Progenitor cell of endocrine pancreas (in vitro differentiated cells): ENCODE data around the gene GFRA1. TPM values are rescaled to one million over a fixed set of nuclear protein-coding genes. Genes with fewer than 3 reads are reported as not detected.

Source experiments
- DNase-seq: peaks from one replicate; pipeline ENCODE4 v3.0.0; 2021; ENCODE audit warnings: low spot score; ENCODE audit not compliant: unreplicated experiment
- H3K27ac Mint-ChIP-seq: 2 replicates; pipeline ENCODE4 v1.8.0; 2021; ENCODE audit warnings: mild to moderate bottlenecking, moderate library complexity, mixed read lengths
- H3K27me3 Mint-ChIP-seq: 2 replicates; pipeline ENCODE4 v1.8.0; 2021; ENCODE audit warnings: mixed read lengths
- H3K36me3 Mint-ChIP-seq: 2 replicates; pipeline ENCODE4 v1.8.0; 2022; ENCODE audit warnings: mixed read lengths; ENCODE audit not compliant: insufficient read depth
- H3K4me1 Mint-ChIP-seq: 2 replicates; pipeline ENCODE4 v1.8.0; 2021; ENCODE audit warnings: low read depth, mixed read lengths
- H3K4me3 Mint-ChIP-seq: 2 replicates; pipeline ENCODE4 v1.8.0; 2021; ENCODE audit warnings: low read depth, mild to moderate bottlenecking, moderate library complexity, mixed read lengths
- H3K9me3 Mint-ChIP-seq: 2 replicates; pipeline ENCODE4 v1.8.0; 2021; ENCODE audit warnings: low read depth, mixed read lengths
- CTCF ChIP-seq: fragments of 200-600 bp; sonication (generic); IDR thresholded peaks from one replicate; pipeline ENCODE4 v1.5.0; 2021; ENCODE audit warnings: antibody characterized with exemption, mild to moderate bottlenecking; ENCODE audit not compliant: unreplicated experiment
- total RNA-seq: library from RNA; stranded (reverse); gene quantifications from 2 replicates; pipeline ENCODE4 v1.2.1, GENCODE V29; 2021

The GFRA1 gene
- total RNA-seq, 1 donor from 2014 or later: 8.7 TPM

GRCh38 chr10:116125180-116125579 is 147.8 kb downstream of the GFRA1 start:
- no peak overlapping the region for H3K4me3 Mint-ChIP-seq
- peaks cover 1% of the 10 kb centered on the region for H3K36me3 Mint-ChIP-seq
- TF ChIP-seq CTCF: no peak
- no peaks in the 10 kb centered on the region for H3K4me1 Mint-ChIP-seq
- DNase-seq: no peak
- no peaks in the 10 kb centered on the region for H3K9me3 Mint-ChIP-seq
- no peaks in the 10 kb centered on the region for H3K27me3 Mint-ChIP-seq
- H3K27ac Mint-ChIP-seq: no peak overlapping the region

- H3K4me1 Mint-ChIP-seq: no peaks in the 10 kb centered on the region
- no peaks in the 10 kb centered on the region for H3K27me3 Mint-ChIP-seq
- H3K4me3 Mint-ChIP-seq: no peak overlapping the region
- H3K27ac Mint-ChIP-seq: no peak overlapping the region
- no peaks in the 10 kb centered on the region for H3K9me3 Mint-ChIP-seq
- no peak for TF ChIP-seq CTCF
- DNase-seq: no peak
- peaks cover 1% of the 10 kb centered on the region for H3K36me3 Mint-ChIP-seq
These were observed 148.2 kb downstream of the GFRA1 start for GRCh38 chr10:116124777-116125176.

GRCh38 chr10:116122664-116123063 is 150.3 kb downstream of the GFRA1 start:
- H3K4me1 Mint-ChIP-seq: no peaks in the 10 kb centered on the region
- no peak for TF ChIP-seq CTCF
- H3K4me3 Mint-ChIP-seq: no peak overlapping the region
- H3K27ac Mint-ChIP-seq: no peak overlapping the region
- H3K9me3 Mint-ChIP-seq: no peaks in the 10 kb centered on the region
- no peaks in the 10 kb centered on the region for H3K27me3 Mint-ChIP-seq
- no peak for DNase-seq
- H3K36me3 Mint-ChIP-seq: no peaks in the 10 kb centered on the region

- H3K9me3 Mint-ChIP-seq: no peaks in the 10 kb centered on the region
- no peak for DNase-seq
- H3K4me3 Mint-ChIP-seq: no peak overlapping the region
- no peaks in the 10 kb centered on the region for H3K36me3 Mint-ChIP-seq
- no peaks in the 10 kb centered on the region for H3K27me3 Mint-ChIP-seq
- no peak overlapping the region for H3K27ac Mint-ChIP-seq
- TF ChIP-seq CTCF: no peak
- H3K4me1 Mint-ChIP-seq: no peaks in the 10 kb centered on the region
These were observed 151.1 kb downstream of the GFRA1 start for GRCh38 chr10:116121640-116122525.

GRCh38 chr10:116120688-116121455 is 152.1 kb downstream of the GFRA1 start:
- H3K4me1 Mint-ChIP-seq: no peaks in the 10 kb centered on the region
- H3K27me3 Mint-ChIP-seq: no peaks in the 10 kb centered on the region
- H3K27ac Mint-ChIP-seq: no peak overlapping the region
- no peaks in the 10 kb centered on the region for H3K9me3 Mint-ChIP-seq
- H3K36me3 Mint-ChIP-seq: no peaks in the 10 kb centered on the region
- H3K4me3 Mint-ChIP-seq: no peak overlapping the region
- DNase-seq: no peak
- TF ChIP-seq CTCF: peak; percentile 56
